ENCODE data around the gene CRMP1. TPM values are rescaled to one million over a fixed set of nuclear protein-coding genes. Genes with fewer than 3 reads are reported as not detected.

CRMP1 gene
- total RNA-seq: 1 to 10 TPM in 3 of 4 donors, under 1 TPM in 1; 0.62 to 4.3 (median 1.6) TPM

- Histone ChIP-seq H3K4me3 (peak within 1 kb of the TSS in 1 of 2 donors; percentile 32), H3K4me1 (peaks cover 0 to 43% (median 8%) of the 10 kb centered on the region in 3 donors), H3K9me3 (peaks cover 0 to 11% (median 0%) of the 10 kb centered on the region in 3 donors), H3K27me3 (peaks cover 100% of the 10 kb centered on the region), H3K27ac (no peak within 1 kb of the TSS), H3K36me3 (no peaks in the 10 kb centered on the region)
- 29 to 67% methylated on average over 1 to 3 of the region's 67 CpGs for WGBS, 2 donors (ENCODE audit: low coverage in 1 of 2)
- TF ChIP-seq EP300 (IDR thresholded peaks at IDR 0.05): no peak
- no peak for TF ChIP-seq POLR2AphosphoS5 (IDR thresholded peaks at IDR 0.05)
- TF ChIP-seq CTCF (IDR thresholded peaks at IDR 0.05): no peak
- no peak for TF ChIP-seq POLR2A (IDR thresholded peaks at IDR 0.05)
- ATAC-seq: peak; percentile 26
Observed at GRCh38 chr4:5893004-5893580, at the start of gene CRMP1. TSS of gene CRMP1 (minus strand) at chr4:5893086. CDS start at chr4:5892969, 117 bp downstream.

GRCh38 chr4:5941601-5942000 lies 48.7 kb upstream of the CRMP1 start:
- no peak for TF ChIP-seq EP300 (IDR thresholded peaks at IDR 0.05)
- no peak for TF ChIP-seq POLR2AphosphoS5 (IDR thresholded peaks at IDR 0.05)
- TF ChIP-seq POLR2A (IDR thresholded peaks at IDR 0.05): no peak
- TF ChIP-seq CTCF (IDR thresholded peaks at IDR 0.05): no peak
- Histone ChIP-seq H3K36me3 (no peaks in the 10 kb centered on the region), H3K9me3 (peaks cover 0 to 21% (median 0%) of the 10 kb centered on the region in 3 donors), H3K27ac (no peak overlapping the region), H3K27me3 (peaks cover 48% of the 10 kb centered on the region), H3K4me3 (no peak overlapping the region), H3K4me1 (no peaks in the 10 kb centered on the region)
- WGBS, 2 donors (ENCODE audit: low coverage in 1 of 2): 60 to 61% methylated on average over 3 to 6 of the region's 6 CpGs
- ATAC-seq: no peak

GRCh38 chr4:5940470-5941203 lies 47.8 kb upstream of the CRMP1 start:
- Histone ChIP-seq H3K4me3 (no peak overlapping the region), H3K4me1 (no peaks in the 10 kb centered on the region), H3K9me3 (peaks cover 0 to 11% (median 0%) of the 10 kb centered on the region in 3 donors), H3K27ac (no peak overlapping the region), H3K36me3 (no peaks in the 10 kb centered on the region), H3K27me3 (peaks cover 39% of the 10 kb centered on the region)
- no peak for TF ChIP-seq POLR2A (IDR thresholded peaks at IDR 0.05)
- no peak for TF ChIP-seq POLR2AphosphoS5 (IDR thresholded peaks at IDR 0.05)
- TF ChIP-seq CTCF (IDR thresholded peaks at IDR 0.05): no peak
- TF ChIP-seq EP300 (IDR thresholded peaks at IDR 0.05): no peak
- no peak for ATAC-seq
- whole genome bisulfite sequencing, 2 donors (ENCODE audit: low coverage in 1 of 2): 50 to 89% methylated on average over 1 to 2 of the region's 3 CpGs

- Histone ChIP-seq H3K9me3 (no peaks in the 10 kb centered on the region), H3K27ac (no peak overlapping the region), H3K4me3 (no peak overlapping the region), H3K36me3 (no peaks in the 10 kb centered on the region), H3K27me3 (peaks cover 59% of the 10 kb centered on the region), H3K4me1 (no peaks in the 10 kb centered on the region)
- TF ChIP-seq CTCF (IDR thresholded peaks at IDR 0.05): no peak
- no peak for TF ChIP-seq EP300 (IDR thresholded peaks at IDR 0.05)
- no peak for TF ChIP-seq POLR2AphosphoS5 (IDR thresholded peaks at IDR 0.05)
- TF ChIP-seq POLR2A (IDR thresholded peaks at IDR 0.05): no peak
- whole genome bisulfite sequencing, 2 donors (ENCODE audit: low coverage in 1 of 2): 48 to 50% methylated on average over 7 to 16 of the region's 16 CpGs
- ATAC-seq: no peak
Observed at GRCh38 chr4:5933996-5934831, 41.3 kb upstream of the CRMP1 start.

All from gastroesophageal sphincter (tissue), 4 donors.